AG04450 (cell line): Measurements from ENCODE around the gene CAAP1. TPM values are rescaled to one million over a fixed set of nuclear protein-coding genes. Genes with fewer than 3 reads are reported as not detected.
"Not testable (repeated sequence)": the region's sequence is repeated elsewhere in the genome, so short reads cannot be mapped to it uniquely, and the experiment has no call there.

Experiments used
- CTCF ChIA-PET: fragments of 300-600, 350-600 bp; formaldehyde crosslinking; extraction: SDS; loops from one replicate; lab custom pipeline; 2022; ENCODE audit warnings: antibody characterized with exemption, inconsistent platforms; lab: Charles Lee
- POLR2A ChIA-PET: fragments of 350-600 bp; formaldehyde crosslinking; extraction: SDS; loops from one replicate; lab custom pipeline; 2021; ENCODE audit warnings: antibody characterized with exemption, inconsistent platforms; lab: Yijun Ruan, JAX
- DNase-seq: peaks from one replicate; pipeline ENCODE4 v3.0.0-alpha.2; 2011; ENCODE audit warnings: low read depth, low spot score
- H3K27ac ChIP-seq: one replicate; pipeline ENCODE4 v1.5.1; 2012; ENCODE audit warnings: low read depth, low read length, control low read depth
- H3K27me3 ChIP-seq: one replicate; pipeline ENCODE4 v1.6.0; 2012; ENCODE audit warnings: low read length; ENCODE audit not compliant: control insufficient read depth, insufficient read depth
- H3K4me3 ChIP-seq: 2 replicates; pipeline ENCODE4 v1.5.1; 2011; ENCODE audit warnings: mild to moderate bottlenecking, low read depth, low read length, control low read depth
- H3K9me3 ChIP-seq: 2 replicates; pipeline ENCODE4 v1.5.1; 2012; ENCODE audit warnings: low read length; ENCODE audit not compliant: control insufficient read depth, insufficient read depth
- CTCF ChIP-seq: IDR thresholded peaks from 2 replicates; pipeline ENCODE4 v1.5.1; 2011; ENCODE audit warnings: low read depth, low read length, control low read depth, inconsistent platforms
- polyA plus RNA-seq: library from polyadenylated mRNA; depleted of rRNA; stranded (reverse); fragments of >200 nt; gene quantifications from 2 replicates; pipeline ENCODE4 v1.2.3, GENCODE V29; 2011

The CAAP1 gene
- polyA plus RNA-seq, 1 experiment = 21.8 TPM

- no peak for DNase-seq
- Histone ChIP-seq H3K4me3 (no peak overlapping the region), H3K27ac (no peak overlapping the region), H3K9me3 (peaks cover 6% of the 10 kb centered on the region), H3K27me3 (no peaks in the 10 kb centered on the region)
- TF ChIP-seq CTCF = no peak
- ChIA-PET CTCF (no interaction called here), POLR2A (no interaction called here)
These were observed 10.4 kb downstream of the CAAP1 start for GRCh38 chr9:26882154-26882553.

GRCh38 chr9:26880262-26880661 lies 12.3 kb downstream of the CAAP1 start:
- Histone ChIP-seq H3K27ac (no peak overlapping the region), H3K27me3 (no peaks in the 10 kb centered on the region), H3K9me3 (peaks cover 6% of the 10 kb centered on the region), H3K4me3 (no peak overlapping the region)
- no peak for DNase-seq
- no peak for TF ChIP-seq CTCF
- CTCF ChIA-PET = interaction anchor here (0.5 kb wide), 1 partner anchor 10 kb away, joined by 3 read pairs; no protein-coding TSS in a partner anchor
- POLR2A ChIA-PET = no interaction called here

- H3K27ac ChIP-seq, H3K4me3 ChIP-seq, H3K9me3 ChIP-seq, DNase-seq, H3K27me3 ChIP-seq: not testable (repeated sequence)
- POLR2A ChIA-PET = interaction anchor here (1.2 kb wide), 1 partner anchor 700 kb away, joined by 3 read pairs; no protein-coding TSS in a partner anchor
- CTCF ChIA-PET = interaction anchor here (1.4 kb wide), 1 partner anchor 17 kb away, joined by 3 read pairs; no protein-coding TSS in a partner anchor
These were observed 17.4 kb downstream of the CAAP1 start for GRCh38 chr9:26875155-26875554.

GRCh38 chr9:26870292-26870691 lies 22.3 kb downstream of the CAAP1 start:
- DNase-seq = no peak
- ChIA-PET POLR2A (no interaction called here), CTCF (interaction anchor here (0.6 kb wide), 1 partner anchor 10 kb away, joined by 3 read pairs; no protein-coding TSS in a partner anchor)
- no peak for TF ChIP-seq CTCF
- H3K4me3 ChIP-seq = no peak overlapping the region
- no peaks in the 10 kb centered on the region for H3K9me3 ChIP-seq
- no peak overlapping the region for H3K27ac ChIP-seq
- no peaks in the 10 kb centered on the region for H3K27me3 ChIP-seq

- DNase-seq = no peak
- H3K9me3 ChIP-seq = no peaks in the 10 kb centered on the region
- H3K27me3 ChIP-seq = no peaks in the 10 kb centered on the region
- no peak overlapping the region for H3K27ac ChIP-seq
- CTCF ChIA-PET = no interaction called here
- POLR2A ChIA-PET = no interaction called here
- peak; percentile 44 for TF ChIP-seq CTCF
- H3K4me3 ChIP-seq = no peak overlapping the region
These were observed 29.5 kb downstream of the CAAP1 start for GRCh38 chr9:26863074-26863473.
